Measurements from ENCODE around the gene TAGAP. TPM values are rescaled to one million over a fixed set of nuclear protein-coding genes. Genes with fewer than 3 reads are reported as not detected.

Gene TAGAP
- total RNA-seq, 1 experiment from 2014 or later = 0.30 TPM

DNA sequence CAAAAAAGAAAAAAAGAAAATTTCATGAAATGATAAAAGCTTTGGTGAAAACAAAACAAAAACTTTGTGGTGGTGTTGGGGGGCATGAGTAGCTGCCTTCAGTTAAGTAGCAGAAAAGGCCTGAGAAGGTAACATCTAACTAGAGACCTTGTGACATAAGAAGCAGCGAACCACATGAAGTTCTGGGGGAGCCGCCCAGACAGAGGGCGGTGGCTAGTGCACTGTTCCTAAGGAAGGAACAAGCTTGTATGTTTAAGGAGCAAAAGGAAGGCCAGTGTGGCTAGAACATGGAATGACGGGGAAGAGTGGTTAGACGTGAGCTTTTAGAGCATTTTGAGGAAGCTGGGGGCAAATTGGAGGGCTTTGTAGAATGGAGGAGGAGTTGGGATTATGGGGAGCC, 37.3 kb downstream of the TAGAP start (continued):
- TF ChIP-seq, protein P1, sequence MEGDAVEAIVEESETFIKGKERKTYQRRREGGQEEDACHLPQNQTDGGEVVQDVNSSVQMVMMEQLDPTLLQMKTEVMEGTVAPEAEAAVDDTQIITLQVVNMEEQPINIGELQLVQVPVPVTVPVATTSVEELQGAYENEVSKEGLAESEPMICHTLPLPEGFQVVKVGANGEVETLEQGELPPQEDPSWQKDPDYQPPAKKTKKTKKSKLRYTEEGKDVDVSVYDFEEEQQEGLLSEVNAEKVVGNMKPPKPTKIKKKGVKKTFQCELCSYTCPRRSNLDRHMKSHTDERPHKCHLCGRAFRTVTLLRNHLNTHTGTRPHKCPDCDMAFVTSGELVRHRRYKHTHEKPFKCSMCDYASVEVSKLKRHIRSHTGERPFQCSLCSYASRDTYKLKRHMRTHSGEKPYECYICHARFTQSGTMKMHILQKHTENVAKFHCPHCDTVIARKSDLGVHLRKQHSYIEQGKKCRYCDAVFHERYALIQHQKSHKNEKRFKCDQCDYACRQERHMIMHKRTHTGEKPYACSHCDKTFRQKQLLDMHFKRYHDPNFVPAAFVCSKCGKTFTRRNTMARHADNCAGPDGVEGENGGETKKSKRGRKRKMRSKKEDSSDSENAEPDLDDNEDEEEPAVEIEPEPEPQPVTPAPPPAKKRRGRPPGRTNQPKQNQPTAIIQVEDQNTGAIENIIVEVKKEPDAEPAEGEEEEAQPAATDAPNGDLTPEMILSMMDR (IDR thresholded peaks at IDR 0.05 in 2 of 3, conservative IDR thresholded peaks at IDR 0.05 in 1 of 3; ENCODE audit: borderline replicate concordance in 1 of 3, insufficient read depth in 1 of 3, low read depth in 2 of 3, low read length in 2 of 3) = no peak
- TF ChIP-seq EZH2phosphoT487 (IDR thresholded peaks at IDR 0.05; ENCODE audit: borderline replicate concordance) (no peak), SIN3A (IDR thresholded peaks at IDR 0.05; ENCODE audit: low read depth) (no peak), RAD21 (IDR thresholded peaks at IDR 0.05; ENCODE audit: low read depth) (no peak), EZH2 (IDR thresholded peaks at IDR 0.05) (no peak), POLR2AphosphoS5 (IDR thresholded peaks at IDR 0.05; ENCODE audit: low read depth, low read length) (no peak), ELF1 (IDR thresholded peaks at IDR 0.05; ENCODE audit: borderline replicate concordance, low read depth) (no peak), CEBPB (IDR thresholded peaks at IDR 0.05; ENCODE audit: low read depth) (no peak), SRF (IDR thresholded peaks at IDR 0.05; ENCODE audit: low read depth) (no peak)
- TF ChIP-seq, protein P2, sequence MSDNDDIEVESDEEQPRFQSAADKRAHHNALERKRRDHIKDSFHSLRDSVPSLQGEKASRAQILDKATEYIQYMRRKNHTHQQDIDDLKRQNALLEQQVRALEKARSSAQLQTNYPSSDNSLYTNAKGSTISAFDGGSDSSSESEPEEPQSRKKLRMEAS (IDR thresholded peaks at IDR 0.05) = no peak

DNA sequence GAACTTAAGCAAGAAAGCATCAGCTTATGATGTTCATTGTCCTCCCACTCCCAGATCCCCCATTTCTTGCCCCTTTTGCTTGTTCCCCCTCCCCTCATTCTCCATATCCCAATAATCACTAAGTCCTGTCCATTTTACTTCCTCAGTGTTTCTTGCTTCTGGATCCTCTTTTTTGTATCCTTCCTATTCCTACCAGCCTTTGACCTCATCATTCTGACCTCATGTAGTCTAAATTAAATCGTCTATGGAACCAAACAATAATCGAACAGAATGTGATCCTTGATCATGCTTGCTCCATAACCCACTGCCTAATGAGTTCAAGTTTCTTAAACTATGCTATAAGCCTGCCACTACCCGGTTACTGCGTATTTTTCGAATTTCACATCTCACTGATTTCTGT, 39.4 kb downstream of the TAGAP start:
- no peak overlapping the region for H3K27ac ChIP-seq (ENCODE audit: low read depth, low read length)
- ATAC-seq (no peak), DNase-seq (ENCODE audit: low read depth, low spot score) (no peak)
- RAD21 ChIA-PET (ENCODE audit: low non-redundant PET in 1 of 2, low total read pairs in 2 of 2, uncharacterized antibody in 2 of 2, unreplicated experiment in 2 of 2) = no interaction called here
- H3K79me2 ChIP-seq (ENCODE audit: insufficient read depth, low read length) = peaks cover 28% of the 10 kb centered on the region
- peaks cover 28 to 34% of the 10 kb centered on the region in 2 experiments for H3K4me1 ChIP-seq (ENCODE audit: control insufficient read depth in 1 of 2, insufficient read depth in 2 of 2, low read length in 2 of 2)
- POLR2A ChIA-PET = no interaction called here
- H3K36me3 ChIP-seq (ENCODE audit: control insufficient read depth in 1 of 2, insufficient read depth in 2 of 2, low read length in 2 of 2) = no peaks in the 10 kb centered on the region
- H4K20me1 ChIP-seq (ENCODE audit: insufficient read depth) = no peaks in the 10 kb centered on the region
- CTCF ChIA-PET = no interaction called here
- no peak overlapping the region for H3K4me2 ChIP-seq (ENCODE audit: low read length)
- H3K9me3 ChIP-seq (ENCODE audit: control insufficient read depth in 1 of 2, insufficient read depth in 1 of 2, low read depth in 1 of 2, low read length in 2 of 2) = no peaks in the 10 kb centered on the region
- no TSS peak for BruUV-seq (replicated peaks)
- no peaks in the 10 kb centered on the region for H3K27me3 ChIP-seq (ENCODE audit: insufficient read depth, low read length)
- no peaks in the 10 kb centered on the region for H3K9me2 ChIP-seq (ENCODE audit: insufficient read depth)
- H3K4me3 ChIP-seq (replicated peaks in 1 of 2; ENCODE audit: low read depth in 1 of 2, low read length in 2 of 2) = no peak overlapping the region
- H2AFZ ChIP-seq (ENCODE audit: low read depth, low read length, poor library complexity, severe bottlenecking) = no peak overlapping the region
- intact Hi-C loops (cut with micrococcal nuclease) = loop anchor here (10.0 kb wide), 1 partner anchor 301 kb away; no protein-coding TSS in a partner anchor
- H3K9ac ChIP-seq (ENCODE audit: low read length) = no peak overlapping the region
- no peak for TF ChIP-seq ZFX (IDR thresholded peaks at IDR 0.05)
- no peak for TF ChIP-seq CEBPB (IDR thresholded peaks at IDR 0.05; ENCODE audit: low read depth)
- TF ChIP-seq, protein P1 (IDR thresholded peaks at IDR 0.05 in 2 of 3, conservative IDR thresholded peaks at IDR 0.05 in 1 of 3; ENCODE audit: borderline replicate concordance in 1 of 3, insufficient read depth in 1 of 3, low read depth in 2 of 3, low read length in 2 of 3) = no peak
- TF ChIP-seq, protein P2 (IDR thresholded peaks at IDR 0.05) = no peak
- no peak for TF ChIP-seq CBX3 (IDR thresholded peaks at IDR 0.05; ENCODE audit: low read depth)
- TF ChIP-seq SP1 (IDR thresholded peaks at IDR 0.05; ENCODE audit: low read depth) = no peak
- TF ChIP-seq POLR2A (IDR thresholded peaks at IDR 0.05; ENCODE audit: borderline replicate concordance, extremely low read depth, insufficient read depth, insufficient read length) = no peak
- TF ChIP-seq RAD21 (IDR thresholded peaks at IDR 0.05; ENCODE audit: low read depth) = no peak
- TF ChIP-seq EGR1 (IDR thresholded peaks at IDR 0.05; ENCODE audit: low read depth) = no peak
- TF ChIP-seq EZH2phosphoT487 (IDR thresholded peaks at IDR 0.05; ENCODE audit: borderline replicate concordance) = no peak
- TF ChIP-seq ZNF274 (IDR thresholded peaks at IDR 0.05; ENCODE audit: low read depth, low read length) = no peak
- TF ChIP-seq TCF7L2 (IDR thresholded peaks at IDR 0.05; ENCODE audit: borderline replicate concordance, extremely low read depth, insufficient read depth, insufficient read length) = no peak
- TF ChIP-seq FOSL1 (IDR thresholded peaks at IDR 0.05; ENCODE audit: low read depth) = no peak
- TF ChIP-seq YY1 (IDR thresholded peaks at IDR 0.05; ENCODE audit: extremely low read depth, insufficient replicate concordance, low read depth, low read length) = no peak
- TF ChIP-seq EZH2 (IDR thresholded peaks at IDR 0.05) = no peak
- TF ChIP-seq, protein P3, sequence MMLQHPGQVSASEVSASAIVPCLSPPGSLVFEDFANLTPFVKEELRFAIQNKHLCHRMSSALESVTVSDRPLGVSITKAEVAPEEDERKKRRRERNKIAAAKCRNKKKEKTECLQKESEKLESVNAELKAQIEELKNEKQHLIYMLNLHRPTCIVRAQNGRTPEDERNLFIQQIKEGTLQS (IDR thresholded peaks at IDR 0.05) = no peak

Measured in HCT116 (cell line).